Measurements from ENCODE around the gene HES7.
A peak's percentile ranks its signal among the peaks of the same experiment; 100 is the strongest.

DNA sequence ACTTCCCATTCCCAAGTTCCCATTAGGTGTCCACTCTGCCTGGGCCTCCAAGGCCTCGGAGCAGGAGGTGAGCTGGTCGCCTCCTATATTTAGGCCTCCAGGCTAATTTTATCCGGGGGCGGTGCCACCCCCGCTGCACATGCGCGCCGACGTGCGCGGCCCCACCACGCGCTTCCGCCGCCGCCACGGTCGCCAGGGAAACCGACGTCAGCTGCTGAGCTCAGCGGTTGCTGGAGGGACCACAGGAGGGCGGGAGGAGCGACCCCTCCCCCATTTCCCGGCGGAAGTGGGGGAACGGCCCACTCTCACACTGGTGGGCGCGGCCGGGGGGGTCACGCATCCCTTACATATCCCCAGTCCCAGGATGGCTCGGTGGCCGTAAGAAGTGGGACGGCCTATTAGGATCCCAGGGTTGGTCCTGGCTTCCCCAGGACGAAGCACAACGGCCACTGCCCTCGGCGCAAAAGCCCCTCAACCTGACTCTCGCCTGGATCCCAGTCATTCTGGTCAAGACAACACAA lies 27.3 kb upstream of the HES7 start:
- TF ChIP-seq POLR2A (IDR thresholded peaks at IDR 0.05) = no peak
- peak in 1 of 3 experiments; percentile 14 for TF ChIP-seq CTCF (IDR thresholded peaks at IDR 0.05)
